PC-3 (cell line): ENCODE results near the gene TBX3.

Experiments used
- EZH2 ChIP-seq: fragments of 300-600 bp; sonication (generic); IDR thresholded peaks from one replicate; pipeline ENCODE4 v1.6.1; 2017; ENCODE audit warnings: antibody characterized with exemption, mild to moderate bottlenecking, low read length; ENCODE audit not compliant: unreplicated experiment
- EZH2phosphoT487 ChIP-seq: fragments of 300-600 bp; sonication (generic); IDR thresholded peaks from 2 replicates; pipeline ENCODE4 v1.6.1; 2018; ENCODE audit warnings: mild to moderate bottlenecking, antibody characterized with exemption, low read length, borderline replicate concordance
- TF ChIP-seq, protein P1 (sequence below): fragments of 300-600 bp; sonication (generic); conservative IDR thresholded peaks from 2 replicates; pipeline ENCODE4 v1.5.1; 2017; ENCODE audit warnings: antibody characterized with exemption, low read depth, mild to moderate bottlenecking, low read length

DNA sequence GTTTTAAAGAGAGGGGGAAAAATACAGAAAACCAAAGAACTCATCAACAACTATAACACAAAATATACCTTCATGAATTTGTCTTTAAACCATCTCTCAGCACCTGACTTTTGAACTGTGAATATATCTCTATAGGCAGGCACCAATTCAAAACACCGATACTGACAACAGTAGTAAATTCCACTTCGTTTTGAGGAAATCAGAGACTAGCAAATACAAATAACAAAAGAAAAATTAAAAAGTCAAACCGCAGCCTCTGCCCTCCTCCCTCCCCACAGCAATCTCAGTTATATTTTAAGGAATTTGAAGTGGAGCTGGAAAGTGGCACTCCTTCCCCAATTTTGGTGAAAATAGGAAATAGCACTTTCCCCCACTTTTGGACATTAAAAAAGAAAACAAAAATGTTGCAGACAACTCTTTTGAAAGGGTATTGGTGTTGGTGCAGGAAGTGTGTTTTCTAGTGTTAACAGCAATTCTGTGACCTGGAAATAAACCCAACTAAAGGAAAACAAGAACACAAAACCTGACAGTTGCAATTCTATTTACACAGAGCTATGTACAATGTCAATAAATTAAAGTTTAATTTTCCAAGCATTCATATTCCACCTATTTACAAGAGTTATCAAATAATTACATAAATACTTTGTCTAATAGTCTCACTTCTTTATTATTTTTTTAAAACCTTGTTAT is 13.5 kb downstream of the TBX3 start:
- TF ChIP-seq, protein P1, sequence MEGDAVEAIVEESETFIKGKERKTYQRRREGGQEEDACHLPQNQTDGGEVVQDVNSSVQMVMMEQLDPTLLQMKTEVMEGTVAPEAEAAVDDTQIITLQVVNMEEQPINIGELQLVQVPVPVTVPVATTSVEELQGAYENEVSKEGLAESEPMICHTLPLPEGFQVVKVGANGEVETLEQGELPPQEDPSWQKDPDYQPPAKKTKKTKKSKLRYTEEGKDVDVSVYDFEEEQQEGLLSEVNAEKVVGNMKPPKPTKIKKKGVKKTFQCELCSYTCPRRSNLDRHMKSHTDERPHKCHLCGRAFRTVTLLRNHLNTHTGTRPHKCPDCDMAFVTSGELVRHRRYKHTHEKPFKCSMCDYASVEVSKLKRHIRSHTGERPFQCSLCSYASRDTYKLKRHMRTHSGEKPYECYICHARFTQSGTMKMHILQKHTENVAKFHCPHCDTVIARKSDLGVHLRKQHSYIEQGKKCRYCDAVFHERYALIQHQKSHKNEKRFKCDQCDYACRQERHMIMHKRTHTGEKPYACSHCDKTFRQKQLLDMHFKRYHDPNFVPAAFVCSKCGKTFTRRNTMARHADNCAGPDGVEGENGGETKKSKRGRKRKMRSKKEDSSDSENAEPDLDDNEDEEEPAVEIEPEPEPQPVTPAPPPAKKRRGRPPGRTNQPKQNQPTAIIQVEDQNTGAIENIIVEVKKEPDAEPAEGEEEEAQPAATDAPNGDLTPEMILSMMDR = no peak
- TF ChIP-seq EZH2phosphoT487 (no peak), EZH2 (no peak)
